Bronchial epithelial cell (primary cell): ENCODE data around the gene PPP2R5C. TPM values are rescaled to one million over a fixed set of nuclear protein-coding genes. Genes with fewer than 3 reads are reported as not detected.

Experiments used
- DNase-seq: peaks from one replicate; pipeline ENCODE4 v3.0.0-alpha.2; 2010; ENCODE audit warnings: low read depth
- FAIRE-seq: peaks from 2 replicates; lab custom pipeline; 2011; peaks lifted over from hg19 to GRCh38; lab: Jason Lieb, UNC
- H3K27me3 ChIP-seq: 2 replicates; pipeline ENCODE4 v1.5.1; 2011; ENCODE audit warnings: low read length; ENCODE audit not compliant: control insufficient read depth, insufficient read depth
- H3K36me3 ChIP-seq: 2 replicates; pipeline ENCODE4 v1.5.1; 2011; ENCODE audit warnings: low read length; ENCODE audit not compliant: control insufficient read depth, insufficient read depth
- H3K4me3 ChIP-seq: 2 replicates; pipeline ENCODE4 v1.5.1; 2011; ENCODE audit warnings: mild to moderate bottlenecking, low read depth, low read length, control low read depth
- CTCF ChIP-seq: IDR thresholded peaks from 2 replicates; pipeline ENCODE4 v1.5.1; 2011; ENCODE audit warnings: mild to moderate bottlenecking, moderate library complexity, low read length, control low read depth, inconsistent platforms; ENCODE audit not compliant: insufficient read depth, severe bottlenecking
- total RNA-seq: library from RNA; depleted of rRNA; stranded (reverse); fragments of >200 nt; gene quantifications from 2 replicates; pipeline ENCODE4 v1.2.1, GENCODE V29; 2014

PPP2R5C gene
- total RNA-seq, 1 donor from 2014 or later: 71.3 TPM

- no peak for FAIRE-seq
- TF ChIP-seq CTCF: no peak
- no peak overlapping the region for H3K4me3 ChIP-seq
- H3K36me3 ChIP-seq: peaks cover 6% of the 10 kb centered on the region
- no peak for DNase-seq
- H3K27me3 ChIP-seq: no peaks in the 10 kb centered on the region
Observed at GRCh38 chr14:101814934-101815333, 53.4 kb downstream of the PPP2R5C start.

GRCh38 chr14:101815994-101816393 is 54.5 kb downstream of the PPP2R5C start:
- FAIRE-seq (no peak), DNase-seq (no peak)
- TF ChIP-seq CTCF: no peak
- Histone ChIP-seq H3K4me3 (no peak overlapping the region), H3K27me3 (no peaks in the 10 kb centered on the region), H3K36me3 (peaks cover 6% of the 10 kb centered on the region)

- DNase-seq: no peak
- no peak for TF ChIP-seq CTCF
- Histone ChIP-seq H3K36me3 (peaks cover 5% of the 10 kb centered on the region), H3K27me3 (no peaks in the 10 kb centered on the region), H3K4me3 (no peak overlapping the region)
- FAIRE-seq: no peak
Observed at GRCh38 chr14:101817501-101818001, 56.0 kb downstream of the PPP2R5C start.

GRCh38 chr14:101819251-101819990 is 57.9 kb downstream of the PPP2R5C start:
- FAIRE-seq (no peak), DNase-seq (no peak)
- Histone ChIP-seq H3K27me3 (no peaks in the 10 kb centered on the region), H3K36me3 (peaks cover 2% of the 10 kb centered on the region), H3K4me3 (no peak overlapping the region)
- no peak for TF ChIP-seq CTCF

GRCh38 chr14:101820283-101820798 is 58.8 kb downstream of the PPP2R5C start:
- no peak for TF ChIP-seq CTCF
- no peak overlapping the region for H3K4me3 ChIP-seq
- H3K36me3 ChIP-seq: no peaks in the 10 kb centered on the region
- no peak for FAIRE-seq
- H3K27me3 ChIP-seq: no peaks in the 10 kb centered on the region
- DNase-seq: no peak
